Kidney epithelial cell (primary cell): ENCODE measurements around the gene MAD2L2. TPM values are rescaled to one million over a fixed set of nuclear protein-coding genes. Genes with fewer than 3 reads are reported as not detected.

Source experiments
- DNase-seq: peaks from one replicate; pipeline ENCODE4 v3.0.0-alpha.2; 2010; ENCODE audit warnings: low read depth
- H3K27me3 ChIP-seq: 2 replicates; pipeline ENCODE4 v1.6.0; 2011; ENCODE audit warnings: low read length; ENCODE audit not compliant: control insufficient read depth, insufficient read depth
- H3K36me3 ChIP-seq: 2 replicates; pipeline ENCODE4 v1.5.1; 2011; ENCODE audit warnings: low read length; ENCODE audit not compliant: control insufficient read depth, insufficient read depth
- H3K4me3 ChIP-seq: 2 replicates; pipeline ENCODE4 v1.5.1; 2011; ENCODE audit warnings: low read depth, mild to moderate bottlenecking, control low read depth, low read length
- CTCF ChIP-seq: IDR thresholded peaks from 2 replicates; pipeline ENCODE4 v1.5.1; 2011; ENCODE audit warnings: mild to moderate bottlenecking, moderate library complexity, low read length, control low read depth, inconsistent platforms; ENCODE audit not compliant: insufficient read depth, poor library complexity, severe bottlenecking
- total RNA-seq: library from RNA; depleted of rRNA; stranded (reverse); fragments of >200 nt; gene quantifications from 2 replicates; pipeline ENCODE4 v1.2.3, GENCODE V29; 2015

Gene MAD2L2
- 89.5 and 96.6 TPM in 2 replicates for total RNA-seq

DNA sequence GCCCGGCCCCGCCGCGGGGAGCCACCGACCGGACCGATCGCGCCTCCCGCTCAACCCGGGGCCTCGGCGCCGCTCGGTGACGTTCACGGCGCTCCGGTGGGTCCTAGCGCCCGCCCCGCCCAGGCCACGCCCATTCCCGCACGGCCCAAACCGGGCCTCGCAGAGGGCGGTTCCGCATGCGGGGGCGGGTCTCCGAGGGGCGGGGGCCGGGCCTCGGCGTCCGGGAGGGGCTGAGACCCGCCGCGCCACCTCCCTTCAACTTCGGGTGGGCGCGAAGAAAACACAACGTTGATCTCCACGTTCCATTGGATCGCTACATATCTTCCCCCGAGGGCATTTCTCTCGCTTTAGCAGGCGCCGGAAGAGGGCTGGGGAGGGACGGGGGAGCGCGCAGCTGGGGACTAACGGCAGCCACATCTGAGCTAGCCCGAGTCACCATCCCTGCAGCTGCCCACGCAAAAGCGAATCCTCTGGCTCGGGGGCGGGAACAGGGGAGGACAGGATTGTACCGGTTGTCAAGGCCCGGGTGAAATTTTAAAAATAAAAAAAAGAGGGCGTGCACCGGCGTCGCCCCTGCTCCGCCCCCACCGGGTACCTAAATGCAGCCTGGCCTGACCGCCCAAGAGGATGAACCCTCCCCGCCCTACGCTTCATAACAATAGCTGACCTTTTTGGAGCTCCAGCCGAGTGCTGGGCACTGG is at the start of gene MAD2L2:
Gene MAD2L2, minus strand, starts transcription at position 78 of the 701 bp plus-strand sequence. CDS start 547 bp downstream, outside the sequence.
- peak within 1 kb of the TSS; percentile 93 for H3K4me3 ChIP-seq
- peaks cover 8% of the 10 kb centered on the region for H3K27me3 ChIP-seq
- peak; percentile 14 for DNase-seq
- no peak for TF ChIP-seq CTCF
- H3K36me3 ChIP-seq, result no peaks in the 10 kb centered on the region

DNA sequence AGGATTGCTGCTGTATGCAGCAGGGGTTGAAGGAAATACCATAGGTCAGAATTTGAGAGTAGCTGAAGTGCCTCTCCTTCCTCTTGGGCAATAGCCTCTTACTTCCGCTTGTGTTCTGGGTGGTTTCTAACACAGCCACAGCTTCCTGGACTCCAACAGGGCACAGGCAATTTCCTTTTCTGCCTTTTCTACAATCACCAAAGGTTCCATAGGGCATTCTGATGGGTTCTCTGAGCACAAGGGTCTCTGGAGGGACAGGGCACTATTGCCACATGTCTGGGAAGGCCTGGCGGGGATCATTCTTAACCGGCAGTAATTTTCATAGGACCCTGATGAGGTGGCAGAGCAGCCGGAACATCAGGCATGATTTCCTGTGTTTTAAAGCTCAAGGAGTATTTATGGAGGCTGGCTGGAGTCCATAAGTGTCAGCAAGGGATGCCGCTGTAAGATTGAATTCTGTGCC is 49.5 kb upstream of the MAD2L2 start:
- H3K36me3 ChIP-seq, result no peaks in the 10 kb centered on the region
- no peak for DNase-seq
- no peak overlapping the region for H3K4me3 ChIP-seq
- H3K27me3 ChIP-seq, result peaks cover under 1% of the 10 kb centered on the region
- no peak for TF ChIP-seq CTCF

DNA sequence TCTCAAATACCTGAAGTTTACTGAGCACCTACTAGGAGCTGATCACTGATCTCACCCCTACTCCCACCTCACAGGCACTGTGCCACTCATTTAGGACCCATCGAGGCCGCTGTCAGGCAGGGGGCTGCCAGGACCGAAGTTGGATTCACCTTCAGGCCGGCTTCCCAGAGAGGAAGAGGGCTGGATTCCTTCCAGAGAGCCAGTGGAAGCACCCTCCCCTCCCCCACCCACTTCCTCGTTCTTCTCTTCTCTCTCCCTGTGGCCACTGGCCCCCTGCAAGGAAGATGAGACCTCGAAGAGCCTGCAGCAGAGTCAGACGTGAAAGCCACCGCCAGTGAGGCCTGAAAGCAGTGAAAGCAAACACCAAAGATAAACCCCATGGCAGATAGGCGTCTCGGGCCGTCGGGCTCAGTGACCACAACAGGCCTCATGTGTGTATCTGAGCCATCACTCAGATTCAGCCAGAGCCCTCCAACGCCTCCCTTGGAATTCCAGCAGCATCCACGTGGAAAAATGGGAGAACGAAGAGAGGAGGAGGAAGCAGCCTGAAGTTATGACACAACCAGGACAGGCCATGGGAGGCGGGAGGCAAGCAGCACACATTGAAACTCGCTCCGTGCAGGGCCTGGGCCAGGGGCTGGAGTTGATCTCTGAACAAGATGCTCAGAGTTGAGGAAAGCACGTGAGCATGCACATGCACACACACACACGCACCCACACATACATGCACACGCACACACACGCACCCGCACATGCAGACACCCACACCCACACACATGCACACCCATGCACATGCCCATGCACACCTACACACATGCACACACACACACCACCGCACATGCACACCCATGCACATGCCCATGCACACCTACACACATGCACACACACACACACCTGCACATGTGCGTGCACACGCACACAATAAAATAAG is 48.8 kb upstream of the MAD2L2 start:
- Histone ChIP-seq H3K4me3 (no peak overlapping the region), H3K36me3 (no peaks in the 10 kb centered on the region), H3K27me3 (peaks cover 3% of the 10 kb centered on the region)
- DNase-seq, result no peak
- TF ChIP-seq CTCF, result no peak

DNA sequence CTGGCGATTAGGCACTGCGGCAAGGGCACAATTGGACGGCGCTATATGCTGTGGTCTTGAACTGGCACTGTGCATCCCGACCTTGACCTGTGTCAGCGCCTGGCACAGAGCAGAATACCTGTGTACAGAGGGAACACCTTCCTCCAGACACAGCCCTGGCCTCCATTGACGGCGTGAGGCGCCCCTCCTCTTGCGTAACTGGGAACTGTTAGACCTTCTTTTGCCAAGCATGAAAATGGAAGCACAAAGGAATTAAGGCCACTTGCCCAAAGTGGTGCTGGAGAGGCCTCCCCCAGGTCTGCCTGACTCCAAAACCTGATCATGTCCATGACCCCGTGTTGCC is 48.2 kb upstream of the MAD2L2 start:
- Histone ChIP-seq H3K36me3 (no peaks in the 10 kb centered on the region), H3K4me3 (no peak overlapping the region), H3K27me3 (peaks cover 3% of the 10 kb centered on the region)
- no peak for DNase-seq
- no peak for TF ChIP-seq CTCF

DNA sequence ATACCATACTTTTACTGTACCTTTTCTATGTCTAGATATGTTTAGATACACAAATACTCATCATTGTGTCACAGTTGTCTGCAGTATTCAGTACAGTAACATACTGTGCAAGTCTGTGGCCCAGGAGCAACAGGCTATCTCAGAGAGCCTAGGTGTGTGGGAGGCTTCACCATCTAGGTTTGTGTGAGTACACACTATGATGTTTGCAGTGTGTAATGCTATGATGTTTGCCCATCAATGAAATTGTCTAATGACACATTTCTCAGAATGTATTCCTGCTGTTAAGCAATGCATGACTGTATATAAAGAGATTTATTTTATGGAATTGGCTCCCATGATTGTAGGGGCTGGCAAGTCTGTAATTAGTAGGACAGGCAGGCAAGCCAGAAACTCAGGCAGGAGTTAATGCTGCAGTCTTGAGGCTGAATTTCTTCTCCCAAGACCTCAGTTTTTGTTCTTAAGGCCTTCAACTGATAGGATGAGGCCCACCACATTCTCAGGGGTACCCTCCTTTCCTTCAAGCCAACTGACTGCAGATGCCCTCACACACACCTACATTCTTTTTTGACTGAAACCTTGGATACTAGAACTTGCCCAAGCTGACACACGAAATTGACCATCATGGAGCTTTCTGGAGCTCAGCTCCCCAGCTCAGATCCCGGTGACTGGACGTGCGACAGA is 47.3 kb upstream of the MAD2L2 start:
- Histone ChIP-seq H3K27me3 (peaks cover 3% of the 10 kb centered on the region), H3K36me3 (no peaks in the 10 kb centered on the region), H3K4me3 (no peak overlapping the region)
- TF ChIP-seq CTCF, result no peak
- no peak for DNase-seq
